Femur (tissue), 1 donor: ENCODE results near the gene NLGN4X.
"Not testable (repeated sequence)": the region's sequence is repeated elsewhere in the genome, so short reads cannot be mapped to it uniquely, and the experiment has no call there.

Source experiments
- DNase-seq: peaks from one replicate; pipeline ENCODE4 v3.0.0-alpha.2; 2017

The NLGN4X gene

DNA sequence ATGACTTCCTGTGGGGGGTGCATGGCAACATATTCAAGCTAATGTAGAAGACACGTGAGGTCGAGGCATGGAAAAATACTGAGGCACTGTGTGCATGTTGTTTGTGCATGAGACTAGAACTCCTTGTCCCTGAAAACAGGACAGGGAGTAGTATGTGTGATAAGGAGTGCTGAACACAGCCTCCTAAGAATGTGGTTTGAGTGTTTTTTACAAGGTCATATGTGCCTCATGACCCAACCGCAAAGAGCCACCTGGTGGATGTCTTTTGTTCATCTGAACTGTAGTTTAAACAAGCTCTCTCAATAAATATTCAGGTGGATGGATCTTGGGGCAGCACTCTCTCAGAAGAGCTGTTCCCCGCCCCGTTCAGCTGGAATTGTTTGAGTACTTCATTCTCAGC lies 226.6 kb downstream of the NLGN4X start:
- no peak for DNase-seq

GRCh38 chrX:5998901-5999300 lies 229.8 kb downstream of the NLGN4X start:
- no peak for DNase-seq

- DNase-seq: no peak
These were observed 230.2 kb downstream of the NLGN4X start for GRCh38 chrX:5998456-5998855.

DNA sequence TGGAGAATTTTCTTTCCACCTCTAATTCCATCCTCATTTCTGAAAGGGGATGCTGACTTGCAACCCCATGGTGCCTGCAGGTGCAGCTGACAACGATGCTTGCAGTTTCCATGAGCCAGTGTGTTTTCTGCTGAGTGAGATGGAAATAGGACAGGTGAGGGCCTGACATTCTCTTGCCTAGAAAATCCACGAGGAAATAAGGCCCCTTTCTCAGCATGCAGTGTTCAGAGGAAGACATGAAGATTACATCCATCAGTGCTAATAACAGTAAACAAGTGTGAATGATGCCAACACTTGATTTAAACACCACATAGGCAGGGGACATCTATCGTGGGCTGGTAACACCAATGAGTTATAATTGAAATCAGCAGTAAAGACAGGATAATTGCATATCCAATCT lies 237.3 kb downstream of the NLGN4X start:
- DNase-seq: no peak

- DNase-seq: no peak
These were observed 249.3 kb downstream of the NLGN4X start for GRCh38 chrX:5979338-5979737.

- DNase-seq: no peak
These were observed 252.3 kb downstream of the NLGN4X start for GRCh38 chrX:5976332-5976731.

- DNase-seq: no peak
These were observed 257.4 kb downstream of the NLGN4X start for GRCh38 chrX:5971300-5971699.

GRCh38 chrX:5965406-5965805 lies 263.3 kb downstream of the NLGN4X start:
- no peak for DNase-seq

DNA sequence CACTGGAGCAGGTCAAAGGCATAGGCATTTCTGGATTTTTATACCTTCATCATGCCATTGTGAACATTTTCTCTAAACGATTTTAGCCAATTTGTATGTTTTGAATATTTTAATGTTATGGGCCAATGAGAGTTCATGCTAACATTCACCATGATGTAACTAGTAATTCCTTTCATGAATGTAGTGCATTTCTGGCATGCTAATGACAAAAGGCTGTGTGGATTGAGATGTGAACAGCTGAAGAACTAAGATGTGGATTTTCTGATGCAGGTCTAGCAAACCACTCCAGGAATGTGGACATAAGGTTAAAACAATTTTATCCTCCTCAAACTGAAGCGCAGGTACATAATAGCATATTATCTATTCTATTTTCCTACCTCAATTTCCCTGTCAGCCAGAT lies 269.4 kb downstream of the NLGN4X start:
- no peak for DNase-seq

- DNase-seq: no peak
These were observed 270.1 kb downstream of the NLGN4X start for GRCh38 chrX:5958523-5958922.

DNA sequence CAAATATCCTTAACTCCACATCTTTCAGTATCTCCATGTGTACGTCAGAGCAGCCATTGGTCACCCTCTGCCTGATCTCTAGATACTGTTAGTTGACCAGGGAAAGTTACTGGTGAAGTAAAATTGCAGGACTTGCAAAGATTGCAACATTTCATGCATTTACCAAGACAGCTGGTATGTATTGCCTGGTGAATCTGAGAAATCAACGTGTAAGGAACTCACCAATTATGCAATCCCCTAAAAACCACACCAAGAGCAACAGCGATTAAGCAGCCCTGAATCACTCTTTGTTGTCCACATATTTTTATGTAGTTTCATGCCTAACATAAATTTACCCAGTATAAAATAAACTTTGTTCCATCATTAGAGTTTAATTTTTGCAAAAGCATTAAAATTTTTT lies 271.2 kb downstream of the NLGN4X start:
- no peak for DNase-seq

GRCh38 chrX:5936438-5936837 lies 292.2 kb downstream of the NLGN4X start:
- DNase-seq: no peak

- DNase-seq: no peak
These were observed 300.4 kb downstream of the NLGN4X start for GRCh38 chrX:5928224-5928623.

- DNase-seq: no peak
These were observed 311.7 kb downstream of the NLGN4X start for GRCh38 chrX:5916945-5917344.

DNA sequence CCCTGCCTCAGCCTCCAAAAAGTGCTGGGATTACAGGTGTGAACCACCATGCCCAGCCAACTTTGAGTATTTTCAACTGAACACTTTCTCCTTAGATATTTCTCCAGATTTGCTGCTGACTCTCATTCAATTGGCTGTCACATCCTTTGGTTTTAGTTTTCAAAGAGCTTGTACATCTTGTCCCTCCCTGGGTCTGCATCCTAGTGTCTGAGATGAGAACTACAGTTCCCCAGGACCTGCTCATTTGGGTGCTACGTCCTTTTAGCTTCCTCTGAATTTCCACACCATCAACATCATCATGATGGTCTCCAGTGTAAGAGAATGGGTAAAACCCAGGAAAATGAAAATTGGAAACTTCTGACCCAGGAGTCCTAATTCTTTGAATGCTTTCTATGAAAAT lies 312.9 kb downstream of the NLGN4X start:
- no peak for DNase-seq

DNA sequence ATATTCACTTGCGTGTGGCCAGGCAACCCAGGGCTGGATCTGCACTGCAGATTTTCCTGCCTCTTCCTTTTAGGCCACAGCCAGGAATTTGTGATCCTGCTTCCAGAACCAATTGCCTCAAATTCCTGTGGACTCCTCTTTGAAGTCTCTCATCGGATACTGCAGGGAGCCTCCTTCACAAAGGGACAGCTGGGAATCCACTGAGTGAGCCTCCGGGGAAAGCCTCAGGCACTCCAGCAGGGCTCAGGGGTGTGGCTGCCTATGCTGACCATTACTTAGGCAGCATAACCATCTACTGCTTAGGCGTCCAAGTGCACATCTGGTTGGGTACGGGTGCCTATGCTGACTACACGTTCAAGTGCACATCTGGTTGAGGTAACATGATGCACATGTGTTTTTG lies 321.5 kb downstream of the NLGN4X start:
- DNase-seq: no peak

DNA sequence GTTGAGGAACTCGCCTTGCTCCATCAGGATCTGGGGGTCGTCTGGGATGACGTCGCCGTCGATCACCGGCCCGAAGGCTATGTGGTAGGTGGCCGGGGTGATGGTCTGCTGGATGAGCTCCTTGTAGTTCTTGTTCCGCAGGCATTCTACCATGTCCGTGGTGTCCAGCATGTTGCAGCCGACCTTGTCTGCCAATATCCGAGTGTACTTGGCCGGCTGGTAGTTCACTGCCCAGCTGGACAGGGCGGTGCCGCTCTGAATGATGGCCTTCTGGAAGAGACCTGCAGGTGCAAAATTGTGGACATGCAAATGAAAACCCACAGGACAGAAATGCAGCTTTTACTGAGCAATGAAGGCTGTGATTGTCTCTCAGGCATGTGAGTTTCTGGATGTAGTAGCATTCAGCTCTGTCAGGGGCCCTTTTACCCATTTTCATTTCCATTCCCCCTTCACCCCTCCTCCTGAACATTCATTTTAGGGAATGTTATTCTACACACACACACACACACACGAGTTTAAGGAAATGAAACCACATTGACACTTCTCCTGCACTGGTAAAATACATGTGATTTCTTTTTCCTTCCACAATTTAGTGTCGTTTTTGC lies 325.0 kb downstream of the NLGN4X start:
- not testable (repeated sequence) for DNase-seq

- DNase-seq: no peak
These were observed 330.2 kb downstream of the NLGN4X start for GRCh38 chrX:5898463-5898862.

DNA sequence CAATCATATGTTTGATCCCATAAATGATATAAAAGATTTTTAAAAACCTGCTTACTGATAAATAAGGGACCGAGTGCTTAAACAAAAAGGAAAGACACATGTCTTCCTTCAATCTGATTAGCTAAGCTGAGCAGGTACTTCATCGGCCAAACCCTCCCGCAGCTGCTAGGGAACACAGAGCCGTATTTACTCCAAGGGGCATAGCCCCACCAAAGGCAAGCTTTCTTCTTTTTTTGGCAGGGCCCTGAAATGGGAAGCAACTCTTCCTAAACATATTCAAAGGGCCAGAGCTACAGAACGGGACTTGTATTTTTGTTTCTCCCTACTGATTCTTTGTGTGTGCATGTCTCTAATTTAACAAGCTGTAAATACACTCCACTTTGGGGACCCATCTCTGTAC lies 337.3 kb downstream of the NLGN4X start:
- no peak for DNase-seq

DNA sequence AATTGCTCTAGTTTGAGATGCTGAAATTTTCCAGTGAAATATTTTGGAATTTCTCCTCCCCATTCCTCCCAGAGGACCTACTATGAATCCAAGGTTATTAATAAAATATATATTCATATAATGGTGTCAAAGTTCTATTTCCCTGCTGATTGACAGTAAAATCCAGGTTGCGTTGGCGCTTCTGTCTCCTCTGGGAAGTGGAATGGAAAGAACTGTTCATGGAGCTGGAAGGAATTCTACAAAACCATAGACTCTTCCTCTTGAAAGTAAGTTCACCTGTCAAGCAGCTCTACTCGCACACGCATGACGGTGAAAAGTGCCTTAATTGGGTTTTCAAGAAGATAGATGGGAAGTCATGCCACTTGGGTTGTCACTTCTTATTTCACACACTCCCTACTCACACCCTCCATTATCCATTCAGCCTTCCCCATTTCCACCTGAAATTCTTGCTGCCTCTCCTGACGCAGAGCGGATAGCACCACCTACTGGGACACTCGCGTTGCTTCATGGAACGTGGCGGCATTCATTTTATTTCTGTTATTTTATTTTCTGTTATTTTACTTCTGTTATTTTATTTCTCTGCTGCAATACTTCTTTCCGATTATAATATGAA lies 351.6 kb downstream of the NLGN4X start:
- peak; percentile 21 for DNase-seq

DNA sequence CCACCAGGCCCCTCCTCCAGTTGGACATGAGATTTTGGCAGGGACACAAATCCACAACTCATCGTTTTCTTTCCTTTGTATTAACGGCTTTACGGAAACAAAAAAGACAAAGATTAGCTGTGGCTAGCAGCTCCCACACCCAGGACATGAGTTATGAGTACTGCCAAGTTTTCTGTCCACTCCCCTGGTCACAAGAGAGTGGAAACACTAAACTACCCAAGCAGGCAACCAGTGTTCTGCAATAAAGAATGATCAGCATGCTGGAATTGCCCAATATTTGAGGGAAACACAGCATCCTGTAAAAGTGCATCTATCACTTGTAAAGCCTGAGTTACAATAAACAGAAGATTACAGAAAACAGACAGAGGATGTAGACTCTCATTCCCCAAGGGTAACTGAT lies 358.4 kb downstream of the NLGN4X start:
- no peak for DNase-seq

GRCh38 chrX:5869786-5870185 lies 358.9 kb downstream of the NLGN4X start:
- no peak for DNase-seq

- DNase-seq: no peak
These were observed 360.9 kb downstream of the NLGN4X start for GRCh38 chrX:5867778-5868177.

DNA sequence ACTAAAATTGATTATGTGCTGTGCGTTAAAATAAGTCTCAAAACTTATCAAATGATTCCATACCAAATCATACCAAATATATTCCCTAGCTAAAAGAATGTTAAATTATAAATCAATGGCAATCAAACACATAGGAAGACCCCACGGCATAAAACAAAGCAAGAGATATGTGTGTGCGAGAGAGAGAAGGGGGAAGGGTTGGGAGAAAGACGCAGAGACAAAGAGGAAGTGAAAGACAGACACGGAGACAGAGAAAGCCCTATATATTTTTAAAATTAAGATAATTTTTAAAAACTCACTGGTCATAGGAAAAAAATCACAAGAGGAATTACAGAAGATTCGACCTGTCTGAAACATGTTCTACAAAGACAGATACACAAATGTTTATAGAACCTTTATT lies 371.4 kb downstream of the NLGN4X start:
- DNase-seq: no peak

DNA sequence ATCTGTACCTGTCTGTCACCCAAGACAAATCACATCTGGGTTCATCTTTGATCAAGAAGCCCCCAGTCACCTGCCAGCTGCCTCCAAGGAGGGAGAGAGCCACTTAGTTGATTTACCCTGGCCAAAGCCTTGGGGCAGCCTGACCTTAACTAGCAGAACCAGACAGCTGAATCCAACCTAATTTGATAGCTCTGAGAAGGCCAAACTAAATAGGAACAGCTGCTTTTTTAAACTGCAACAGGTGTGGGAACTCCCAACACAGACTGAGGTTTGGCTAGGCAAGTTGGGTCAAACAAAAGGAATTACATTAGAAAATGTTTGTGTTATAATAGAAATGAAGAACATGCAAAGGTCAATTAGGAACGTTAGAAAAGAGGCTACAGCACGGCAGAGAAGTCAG lies 375.7 kb downstream of the NLGN4X start:
- no peak for DNase-seq
